WTC11 (cell line): ENCODE data around the gene ZSWIM4. TPM values are rescaled to one million over a fixed set of nuclear protein-coding genes. Genes with fewer than 3 reads are reported as not detected.

Experiments used
- ATAC-seq: fragments of 200-7000 bp; cut with Tn5 transposase; 2 replicates; pipeline ENCODE4 v1.10.0; 2021; ENCODE audit warnings: mild to moderate bottlenecking, moderate library complexity
- CTCF ChIA-PET: fragments of 300-600 bp; sonication (Branson Sonifier 250); formaldehyde crosslinking; loops from one replicate; lab custom pipeline; 2021; ENCODE audit warnings: antibody characterized with exemption; lab: Charles Lee
- POLR2A ChIA-PET: fragments of 350-600 bp; sonication (Branson Sonifier 250); formaldehyde crosslinking; loops from one replicate; lab custom pipeline; 2021; ENCODE audit warnings: antibody characterized with exemption; lab: Charles Lee
- DNase-seq: peaks from one replicate; pipeline ENCODE4 v3.0.0; 2021; ENCODE audit warnings: low spot score
- H3K27ac Mint-ChIP-seq: 2 replicates; pipeline ENCODE4 v1.8.0; 2021; ENCODE audit warnings: mixed read lengths
- H3K27me3 Mint-ChIP-seq: 2 replicates; pipeline ENCODE4 v1.8.0; 2021; ENCODE audit warnings: low read depth, mild to moderate bottlenecking, moderate library complexity, mixed read lengths
- H3K36me3 Mint-ChIP-seq: 2 replicates; pipeline ENCODE4 v1.8.0; 2021; ENCODE audit warnings: mixed read lengths
- H3K4me1 Mint-ChIP-seq: 2 replicates; pipeline ENCODE4 v1.8.0; 2022; ENCODE audit warnings: mixed read lengths
- H3K4me3 Mint-ChIP-seq: 2 replicates; pipeline ENCODE4 v1.8.0; 2021; ENCODE audit warnings: mild to moderate bottlenecking, moderate library complexity, mixed read lengths
- H3K9me3 Mint-ChIP-seq: 2 replicates; pipeline ENCODE4 v1.8.0; 2021; ENCODE audit warnings: mixed read lengths
- HMGXB4 ChIP-seq: sonication (generic); formaldehyde crosslinking; IDR thresholded peaks from 2 replicates; pipeline ENCODE4 v1.8.1; 2023; ENCODE audit warnings: mild to moderate bottlenecking, moderate library complexity, missing genetic modification reagents
- RELA ChIP-seq: sonication (generic); formaldehyde crosslinking; IDR thresholded peaks from 2 replicates; pipeline ENCODE4 v1.8.1; 2022; ENCODE audit warnings: missing genetic modification reagents, mild to moderate bottlenecking, borderline replicate concordance
- SMAD4 ChIP-seq: sonication (generic); formaldehyde crosslinking; IDR thresholded peaks from 2 replicates; pipeline ENCODE4 v1.8.0; 2022; ENCODE audit warnings: mild to moderate bottlenecking, missing genetic modification reagents
- TCF7 ChIP-seq: sonication (generic); formaldehyde crosslinking; IDR thresholded peaks from 2 replicates; pipeline ENCODE4 v1.8.0; 2022; ENCODE audit warnings: mild to moderate bottlenecking, low read depth, missing genetic modification reagents, moderate library complexity
- TEAD4 ChIP-seq: sonication (generic); formaldehyde crosslinking; IDR thresholded peaks from 2 replicates; pipeline ENCODE4 v1.8.0; 2022; ENCODE audit warnings: mild to moderate bottlenecking, missing genetic modification reagents
- total RNA-seq: library from RNA; stranded (reverse); gene quantifications from 3 replicates; pipeline ENCODE4 v1.2.3, GENCODE V29; 2021
- TF ChIP-seq, protein P1 (sequence below): sonication (generic); formaldehyde crosslinking; IDR thresholded peaks from 2 replicates; pipeline ENCODE4 v1.8.0; 2023; ENCODE audit warnings: missing genetic modification reagents, mild to moderate bottlenecking, borderline replicate concordance
- TF ChIP-seq, protein P2 (sequence below): sonication (generic); formaldehyde crosslinking; IDR thresholded peaks from 2 replicates; pipeline ENCODE4 v1.8.1; 2023; ENCODE audit warnings: mild to moderate bottlenecking, missing genetic modification reagents

Gene ZSWIM4
- total RNA-seq, 1 experiment from 2014 or later, result 33.4 TPM

GRCh38 chr19:13864046-13864666 is 68.9 kb downstream of the ZSWIM4 start (continued):
- TF ChIP-seq, protein P1, sequence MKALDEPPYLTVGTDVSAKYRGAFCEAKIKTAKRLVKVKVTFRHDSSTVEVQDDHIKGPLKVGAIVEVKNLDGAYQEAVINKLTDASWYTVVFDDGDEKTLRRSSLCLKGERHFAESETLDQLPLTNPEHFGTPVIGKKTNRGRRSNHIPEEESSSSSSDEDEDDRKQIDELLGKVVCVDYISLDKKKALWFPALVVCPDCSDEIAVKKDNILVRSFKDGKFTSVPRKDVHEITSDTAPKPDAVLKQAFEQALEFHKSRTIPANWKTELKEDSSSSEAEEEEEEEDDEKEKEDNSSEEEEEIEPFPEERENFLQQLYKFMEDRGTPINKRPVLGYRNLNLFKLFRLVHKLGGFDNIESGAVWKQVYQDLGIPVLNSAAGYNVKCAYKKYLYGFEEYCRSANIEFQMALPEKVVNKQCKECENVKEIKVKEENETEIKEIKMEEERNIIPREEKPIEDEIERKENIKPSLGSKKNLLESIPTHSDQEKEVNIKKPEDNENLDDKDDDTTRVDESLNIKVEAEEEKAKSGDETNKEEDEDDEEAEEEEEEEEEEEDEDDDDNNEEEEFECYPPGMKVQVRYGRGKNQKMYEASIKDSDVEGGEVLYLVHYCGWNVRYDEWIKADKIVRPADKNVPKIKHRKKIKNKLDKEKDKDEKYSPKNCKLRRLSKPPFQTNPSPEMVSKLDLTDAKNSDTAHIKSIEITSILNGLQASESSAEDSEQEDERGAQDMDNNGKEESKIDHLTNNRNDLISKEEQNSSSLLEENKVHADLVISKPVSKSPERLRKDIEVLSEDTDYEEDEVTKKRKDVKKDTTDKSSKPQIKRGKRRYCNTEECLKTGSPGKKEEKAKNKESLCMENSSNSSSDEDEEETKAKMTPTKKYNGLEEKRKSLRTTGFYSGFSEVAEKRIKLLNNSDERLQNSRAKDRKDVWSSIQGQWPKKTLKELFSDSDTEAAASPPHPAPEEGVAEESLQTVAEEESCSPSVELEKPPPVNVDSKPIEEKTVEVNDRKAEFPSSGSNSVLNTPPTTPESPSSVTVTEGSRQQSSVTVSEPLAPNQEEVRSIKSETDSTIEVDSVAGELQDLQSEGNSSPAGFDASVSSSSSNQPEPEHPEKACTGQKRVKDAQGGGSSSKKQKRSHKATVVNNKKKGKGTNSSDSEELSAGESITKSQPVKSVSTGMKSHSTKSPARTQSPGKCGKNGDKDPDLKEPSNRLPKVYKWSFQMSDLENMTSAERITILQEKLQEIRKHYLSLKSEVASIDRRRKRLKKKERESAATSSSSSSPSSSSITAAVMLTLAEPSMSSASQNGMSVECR (CRISPR knock-in tag), result no peak
- no peak for TF ChIP-seq TCF7
- TF ChIP-seq SMAD4 (CRISPR knock-in tag), result no peak
- TF ChIP-seq, all 79 proteins: peak for 0

DNA sequence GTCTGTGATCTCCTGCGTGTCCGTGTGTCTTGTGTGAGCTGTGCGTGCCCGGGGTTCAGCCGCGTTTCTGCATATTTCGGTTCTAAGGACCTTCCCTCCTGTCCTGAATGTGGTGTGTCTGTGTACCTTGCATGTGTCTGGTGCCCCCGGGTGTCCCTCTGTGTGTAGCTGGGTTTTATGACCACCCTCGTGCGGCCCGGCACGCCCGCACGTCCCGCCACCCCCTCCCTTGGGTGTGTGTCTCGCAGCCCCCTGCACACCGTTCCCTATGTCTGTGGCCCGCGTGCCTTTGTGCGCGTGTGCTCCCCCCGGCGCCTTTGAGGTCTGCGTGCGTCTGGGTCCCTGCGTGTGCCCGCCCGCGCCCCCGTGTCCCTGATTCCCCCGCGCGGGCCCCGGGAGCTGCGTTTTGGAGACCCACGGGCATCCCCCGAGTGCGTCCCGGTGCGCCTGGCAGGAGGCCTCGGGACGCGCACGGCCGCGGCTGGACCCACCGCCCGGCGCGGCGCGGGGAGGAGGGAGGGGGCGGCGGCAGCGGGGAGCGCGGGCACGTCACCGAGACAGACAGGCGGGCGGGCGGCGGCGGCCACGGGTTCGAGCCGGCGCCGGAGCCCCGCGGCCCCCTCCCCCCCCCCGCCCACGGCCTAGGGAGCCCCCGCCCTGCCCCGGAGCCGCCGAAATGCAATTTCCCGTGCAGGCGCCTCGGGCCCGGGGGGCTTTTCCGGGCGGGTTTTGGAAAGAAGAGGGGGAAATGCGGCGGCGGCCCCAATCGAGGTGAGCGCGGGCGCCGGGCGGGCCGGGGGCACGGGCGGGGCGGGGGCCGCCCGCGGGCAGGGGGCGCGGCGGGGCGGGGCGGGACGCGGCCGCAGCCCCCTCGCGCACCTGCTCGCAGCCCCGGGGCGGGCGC is 69.7 kb downstream of the ZSWIM4 start:
- Mint-ChIP-seq H3K27me3 (peaks cover 72% of the 10 kb centered on the region), H3K36me3 (no peaks in the 10 kb centered on the region), H3K27ac (no peak overlapping the region), H3K4me3 (peak overlapping the region; percentile 67), H3K9me3 (no peaks in the 10 kb centered on the region), H3K4me1 (peaks cover 13% of the 10 kb centered on the region)
- TF ChIP-seq, protein P2, sequence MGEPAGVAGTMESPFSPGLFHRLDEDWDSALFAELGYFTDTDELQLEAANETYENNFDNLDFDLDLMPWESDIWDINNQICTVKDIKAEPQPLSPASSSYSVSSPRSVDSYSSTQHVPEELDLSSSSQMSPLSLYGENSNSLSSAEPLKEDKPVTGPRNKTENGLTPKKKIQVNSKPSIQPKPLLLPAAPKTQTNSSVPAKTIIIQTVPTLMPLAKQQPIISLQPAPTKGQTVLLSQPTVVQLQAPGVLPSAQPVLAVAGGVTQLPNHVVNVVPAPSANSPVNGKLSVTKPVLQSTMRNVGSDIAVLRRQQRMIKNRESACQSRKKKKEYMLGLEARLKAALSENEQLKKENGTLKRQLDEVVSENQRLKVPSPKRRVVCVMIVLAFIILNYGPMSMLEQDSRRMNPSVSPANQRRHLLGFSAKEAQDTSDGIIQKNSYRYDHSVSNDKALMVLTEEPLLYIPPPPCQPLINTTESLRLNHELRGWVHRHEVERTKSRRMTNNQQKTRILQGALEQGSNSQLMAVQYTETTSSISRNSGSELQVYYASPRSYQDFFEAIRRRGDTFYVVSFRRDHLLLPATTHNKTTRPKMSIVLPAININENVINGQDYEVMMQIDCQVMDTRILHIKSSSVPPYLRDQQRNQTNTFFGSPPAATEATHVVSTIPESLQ (CRISPR knock-in tag), result no peak
- TF ChIP-seq RELA (CRISPR knock-in tag), result 0 out of 2 replicates have a peak, but pooled peaks have one; percentile 49
- ATAC-seq, result no peak
- CTCF ChIA-PET, result interaction anchor here (0.6 to 7.4 kb wide), 9 partner anchors 13 to 617 kb away, joined by 3 to 80 read pairs (median 4); partner anchors contain the start of gene C19orf53
- DNase-seq, result no peak
- POLR2A ChIA-PET, result interaction anchor here (0.6 to 1.6 kb wide), 2 partner anchors 17 to 97 kb away, joined by 4 to 5 read pairs; no protein-coding TSS in a partner anchor

- DNase-seq (no peak), ATAC-seq (no peak)
- Mint-ChIP-seq H3K4me1 (peaks cover 13% of the 10 kb centered on the region), H3K27me3 (peaks cover 81% of the 10 kb centered on the region), H3K9me3 (no peaks in the 10 kb centered on the region), H3K4me3 (peak overlapping the region; percentile 71), H3K36me3 (no peaks in the 10 kb centered on the region), H3K27ac (no peak overlapping the region)
- ChIA-PET POLR2A (interaction anchor here (0.6 kb wide), 1 partner anchor 96 kb away, joined by 5 read pairs; no protein-coding TSS in a partner anchor), CTCF (interaction anchor here (0.6 kb wide), 4 partner anchors 48 to 217 kb away, joined by 3 to 5 read pairs (median 4); no protein-coding TSS in a partner anchor)
- TF ChIP-seq HMGXB4 (CRISPR knock-in tag) (0 out of 2 replicates have a peak, but pooled peaks have one; percentile 22), TEAD4 (no peak)
Measured at GRCh38 chr19:13865571-13866462, 70.6 kb downstream of the ZSWIM4 start.
